Embryonic facial prominence (tissue), 1 donor: Measurements from ENCODE around the gene FBXL22.

Experiments
- DNase-seq: peaks from one replicate; pipeline ENCODE4 v3.0.0-alpha.2; 2016; ENCODE audit errors: extremely low spot score

Gene FBXL22

DNA sequence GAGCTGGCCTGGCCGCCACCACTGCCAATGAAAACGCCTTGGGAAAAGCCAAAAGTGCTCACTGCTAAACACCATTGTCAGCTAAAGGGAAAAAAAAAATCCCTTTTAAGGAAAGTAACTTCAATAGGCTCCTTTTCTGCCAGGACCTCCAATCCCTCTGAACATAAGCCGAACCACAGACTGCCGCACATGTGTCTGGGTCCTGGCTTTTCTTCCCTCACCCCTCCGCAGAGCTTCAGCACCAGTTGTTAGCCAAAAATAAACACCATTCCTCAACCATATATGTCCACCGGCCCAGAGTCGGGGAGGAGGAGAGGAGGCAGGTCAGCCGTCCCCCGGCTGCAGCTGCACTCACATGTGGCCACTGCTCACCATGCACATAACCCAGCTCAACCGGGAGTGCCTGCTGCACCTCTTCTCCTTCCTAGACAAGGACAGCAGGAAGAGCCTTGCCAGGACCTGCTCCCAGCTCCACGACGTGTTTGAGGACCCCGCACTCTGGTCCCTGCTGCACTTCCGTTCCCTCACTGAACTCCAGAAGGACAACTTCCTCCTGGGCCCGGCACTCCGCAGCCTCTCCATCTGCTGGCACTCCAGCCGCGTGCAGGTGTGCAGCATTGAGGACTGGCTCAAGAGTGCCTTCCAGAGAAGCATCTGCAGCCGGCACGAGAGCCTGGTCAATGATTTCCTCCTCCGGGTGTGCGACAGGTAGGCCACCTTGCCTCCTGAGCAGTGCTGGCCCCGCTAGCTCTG lies at the start of gene FBXL22:
Gene FBXL22, plus strand, starts transcription at position 350 of the 753 bp plus-strand sequence. Its CDS starts 6 bp downstream, at position 356.
- no peak for DNase-seq

- DNase-seq, result no peak
Measured at GRCh38 chr15:63551400-63551799, 45.8 kb upstream of the FBXL22 start.

- DNase-seq, result peak; percentile 39
Measured at GRCh38 chr15:63553388-63553791, 43.8 kb upstream of the FBXL22 start.

GRCh38 chr15:63554337-63554927 lies 42.8 kb upstream of the FBXL22 start:
- DNase-seq, result no peak

DNA sequence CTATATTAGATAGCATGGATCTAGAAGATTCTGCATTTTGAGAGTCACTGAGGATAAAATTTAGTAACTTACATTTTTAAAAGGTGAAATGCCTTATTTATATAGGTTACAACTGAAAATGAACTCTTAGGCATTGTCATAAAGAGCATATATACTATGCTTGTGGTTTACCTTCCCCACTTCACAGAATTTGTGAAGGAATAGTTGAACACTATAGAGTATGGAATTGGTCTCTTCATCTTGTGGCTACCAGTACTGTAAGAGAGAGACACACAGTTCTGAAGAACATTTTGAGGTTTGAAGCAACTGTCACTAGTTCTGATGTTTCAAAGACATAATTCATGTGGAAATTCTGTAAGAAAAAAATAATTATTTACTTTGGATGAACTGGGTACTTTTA lies 41.7 kb upstream of the FBXL22 start:
- no peak for DNase-seq

GRCh38 chr15:63556246-63556645 lies 40.9 kb upstream of the FBXL22 start:
- no peak for DNase-seq

GRCh38 chr15:63556736-63557135 lies 40.5 kb upstream of the FBXL22 start:
- DNase-seq, result no peak

GRCh38 chr15:63559753-63560152 lies 37.4 kb upstream of the FBXL22 start:
- DNase-seq, result no peak

DNA sequence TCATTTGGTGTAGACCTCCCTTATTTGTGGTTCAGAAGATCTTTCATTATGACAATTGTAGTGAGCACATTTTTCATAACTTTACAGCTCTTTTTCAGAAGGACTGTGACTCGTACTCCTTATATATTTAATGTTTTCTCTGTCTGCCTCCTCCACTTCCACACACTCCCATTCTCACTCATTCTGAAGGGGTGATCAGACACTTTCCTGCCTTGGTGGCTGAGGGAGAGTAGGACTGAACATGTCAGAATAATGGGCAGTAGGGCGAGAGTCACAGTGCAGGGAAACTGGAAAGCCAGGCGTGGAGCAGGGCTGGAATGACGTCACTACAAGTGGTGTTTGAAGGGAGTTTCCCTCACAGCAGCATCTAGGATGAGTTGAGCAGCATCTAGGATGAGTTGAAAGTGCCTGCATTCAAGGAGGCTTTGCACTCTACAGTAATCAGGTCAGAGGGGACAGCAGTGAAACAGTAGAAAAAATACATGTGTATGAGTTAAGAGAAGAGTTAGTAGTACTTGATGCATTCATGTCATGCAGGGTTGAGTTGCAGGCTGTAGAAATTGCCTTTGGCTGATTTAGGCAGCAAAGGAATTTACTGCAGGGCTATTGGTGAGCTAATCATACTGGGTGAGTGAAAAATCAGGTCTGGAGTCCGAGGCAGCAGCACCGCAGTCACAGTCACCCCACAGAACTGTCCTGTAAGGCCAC lies 36.3 kb upstream of the FBXL22 start:
- DNase-seq, result no peak

DNA sequence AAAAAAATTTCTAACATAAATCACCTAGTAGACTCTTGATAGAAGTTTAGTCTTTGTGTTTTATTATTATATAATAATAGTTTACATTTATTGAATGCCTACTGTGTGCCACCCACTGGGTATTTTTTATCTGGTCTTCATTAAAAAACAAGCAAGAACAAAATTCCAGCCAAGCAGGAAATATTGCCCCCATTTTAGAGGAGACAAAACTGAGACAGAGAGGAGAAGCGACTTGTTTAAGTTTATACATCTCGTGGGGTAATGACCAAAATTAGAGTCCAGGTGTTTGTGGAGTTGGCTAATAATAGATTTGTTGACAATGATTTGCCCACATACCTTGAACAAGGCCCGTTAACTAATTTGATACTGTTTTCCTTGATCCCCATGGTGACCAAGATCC lies 33.1 kb upstream of the FBXL22 start:
- DNase-seq, result no peak

GRCh38 chr15:63565536-63566186 lies 31.5 kb upstream of the FBXL22 start:
- no peak for DNase-seq

DNA sequence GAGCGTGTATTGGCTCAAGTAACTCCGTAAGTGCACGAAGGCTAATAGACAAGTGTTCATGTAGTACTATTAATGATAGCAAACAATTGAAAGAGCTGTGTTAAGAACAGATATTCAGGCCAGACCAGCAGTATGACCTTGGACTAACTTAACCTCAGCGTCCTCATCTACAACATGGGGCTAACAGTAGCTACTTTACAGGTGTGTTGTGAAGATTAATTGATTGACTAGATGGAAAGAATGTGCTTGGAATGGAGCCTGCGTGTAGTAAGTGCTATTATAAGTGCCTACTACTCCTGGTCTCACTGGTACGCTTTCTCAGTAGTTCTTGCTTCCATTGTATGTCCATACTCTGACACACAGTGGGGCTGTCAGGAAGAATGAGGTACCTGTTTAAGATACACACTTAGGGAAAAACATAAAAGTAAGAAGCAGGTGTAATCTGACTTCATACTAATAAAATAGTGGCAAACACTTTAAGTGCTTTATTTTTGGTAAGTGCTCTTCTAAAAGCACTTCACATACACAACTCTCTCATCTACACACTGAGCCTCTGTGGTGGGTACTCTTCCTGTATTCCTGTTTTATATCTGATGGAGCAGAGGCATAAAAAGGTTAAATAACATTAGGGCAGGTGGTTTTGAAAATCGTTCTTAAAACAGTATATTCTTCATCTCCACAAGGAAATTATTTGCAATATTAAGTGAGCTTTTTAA lies 24.3 kb upstream of the FBXL22 start:
- no peak for DNase-seq

DNA sequence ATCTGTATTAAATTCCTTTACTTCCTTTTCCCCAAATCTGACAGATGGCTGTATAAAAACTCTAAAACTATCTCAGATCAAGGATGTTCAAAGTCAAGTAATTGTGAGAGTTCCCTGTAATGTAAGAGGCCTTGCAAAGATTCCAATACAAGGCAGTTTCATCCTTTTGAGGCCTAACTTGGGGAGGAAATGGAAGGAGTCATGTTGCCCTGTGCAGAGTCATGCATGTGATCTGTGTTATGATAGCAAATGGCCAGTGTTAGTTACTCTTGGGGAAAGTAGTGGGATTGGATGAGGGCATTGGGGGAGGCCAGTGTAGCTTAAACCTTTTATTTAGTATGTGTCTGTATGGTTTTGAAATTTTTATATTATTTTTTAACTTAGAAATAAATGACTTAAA lies 23.7 kb upstream of the FBXL22 start:
- DNase-seq, result no peak

GRCh38 chr15:63575312-63575711 lies 21.9 kb upstream of the FBXL22 start:
- DNase-seq, result no peak

DNA sequence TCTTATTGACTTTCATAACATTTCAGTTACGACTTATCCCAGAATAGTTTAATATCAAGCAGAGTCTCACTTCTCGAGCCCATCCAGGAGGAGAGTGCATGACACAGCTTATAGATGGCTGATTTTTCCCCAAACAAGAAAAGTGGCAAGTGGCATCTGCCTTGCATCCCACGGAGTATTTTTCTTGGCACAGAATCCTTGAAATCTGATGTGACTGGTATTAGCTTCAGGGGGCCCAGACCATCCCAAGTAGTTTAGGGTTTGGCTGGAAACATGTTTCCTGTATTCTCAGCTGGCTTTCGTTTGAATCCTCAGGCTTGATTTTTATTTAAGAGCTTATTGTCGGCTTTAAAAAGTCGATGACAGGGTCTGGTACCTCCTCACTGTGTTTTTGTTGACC lies 20.7 kb upstream of the FBXL22 start:
- DNase-seq, result peak; percentile 49

GRCh38 chr15:63582179-63582578 lies 15.0 kb upstream of the FBXL22 start:
- no peak for DNase-seq

DNA sequence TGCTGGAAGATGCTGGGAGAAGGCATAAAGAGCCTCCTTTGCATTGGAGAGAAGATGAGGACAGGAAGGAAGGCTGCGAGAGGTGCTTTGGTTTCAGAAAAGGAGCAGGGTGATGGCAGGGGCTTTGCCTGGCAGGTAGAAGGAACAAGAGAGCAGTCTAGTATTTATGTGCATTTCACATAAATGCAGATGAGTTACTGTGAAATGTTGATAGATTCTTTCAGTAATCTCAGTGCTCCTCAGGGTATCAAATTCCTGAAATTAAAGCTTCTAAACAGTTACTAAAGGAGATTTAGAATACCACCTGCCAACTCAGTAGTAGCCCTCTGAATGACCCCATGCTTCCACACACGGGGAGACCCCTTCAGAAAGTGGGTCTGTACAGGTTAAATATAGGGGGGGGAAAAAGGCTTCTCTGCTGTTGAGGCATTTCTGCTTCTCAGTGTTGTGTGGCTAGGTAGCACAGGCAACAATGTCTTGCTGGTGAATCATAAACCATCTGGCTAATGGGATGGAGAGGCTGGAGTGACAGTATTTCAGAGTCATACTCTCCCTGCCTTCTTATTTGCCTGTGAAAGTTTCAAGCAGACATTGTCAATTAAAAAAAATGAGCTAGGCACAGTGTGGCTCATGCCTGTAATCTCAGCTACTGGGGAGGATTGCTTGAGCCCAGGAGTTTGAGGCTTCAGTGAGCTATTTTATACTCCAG lies 14.3 kb upstream of the FBXL22 start:
- no peak for DNase-seq

DNA sequence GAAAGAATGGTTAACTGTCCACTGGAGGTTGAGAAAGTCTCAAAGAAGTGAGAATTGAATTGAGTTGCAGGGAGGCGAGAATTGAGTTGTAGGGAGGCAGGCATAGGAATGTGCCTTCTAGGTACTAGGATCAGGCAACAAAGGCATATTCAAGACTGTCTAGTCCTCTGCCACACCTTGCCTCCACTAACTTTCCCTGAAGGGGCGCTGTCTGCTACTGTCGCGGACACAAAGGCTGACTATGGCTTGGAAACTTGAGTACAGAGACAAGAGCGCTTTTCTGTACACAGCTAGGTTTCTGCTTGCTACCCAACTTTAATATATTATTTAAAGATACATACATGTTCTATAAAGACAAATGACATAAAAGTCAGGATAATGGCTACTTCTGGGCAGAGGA lies 10.4 kb upstream of the FBXL22 start:
- no peak for DNase-seq

DNA sequence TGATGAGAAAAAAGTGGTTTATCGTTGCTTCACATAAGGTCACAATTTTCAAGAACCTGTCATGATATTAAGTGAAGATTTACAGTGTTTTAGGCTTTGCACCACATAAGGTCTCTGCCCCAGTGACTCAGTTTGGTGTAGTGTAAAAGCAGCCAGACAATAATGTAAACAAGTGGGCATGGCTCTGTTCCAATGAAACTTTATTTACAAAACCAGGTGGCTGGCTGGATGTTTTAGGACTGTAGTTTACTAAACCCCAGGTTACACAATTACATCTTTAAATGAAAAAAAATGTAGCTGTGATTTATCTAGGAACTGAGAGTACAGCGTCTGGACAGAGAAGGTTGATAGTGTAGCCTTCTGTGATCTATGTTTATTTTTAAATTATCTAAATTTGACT lies 9.7 kb upstream of the FBXL22 start:
- no peak for DNase-seq

- no peak for DNase-seq
Measured at GRCh38 chr15:63588826-63589225, 8.4 kb upstream of the FBXL22 start.
